HCT116 (cell line): ENCODE data around the gene RMDN3. TPM values are rescaled to one million over a fixed set of nuclear protein-coding genes. Genes with fewer than 3 reads are reported as not detected.
A peak's percentile ranks its signal among the peaks of the same experiment; 100 is the strongest.

ENCODE experiments used
- ATAC-seq: fragments of 200-7000 bp; cut with Tn5 transposase; 2 replicates; pipeline ENCODE4 v1.9.1; 2020; ENCODE audit warnings: mild to moderate bottlenecking, moderate library complexity
- BruUV-seq: library from RNA; stranded (reverse); fragments of 400-500 nt; replicated peaks from 2 replicates; lab custom pipeline; 2021; lab: Mats Ljungman, UMichigan
- CTCF ChIA-PET: fragments of 300-600 bp; sonication (Branson Sonifier 250); formaldehyde crosslinking; loops from one replicate; lab custom pipeline; 2021; ENCODE audit warnings: antibody characterized with exemption; lab: Charles Lee
- POLR2A ChIA-PET: fragments of 300-600, 350-600 bp; sonication (Branson Sonifier 250); formaldehyde crosslinking; loops from one replicate; lab custom pipeline; 2021; ENCODE audit warnings: antibody characterized with exemption; lab: Charles Lee
- RAD21 ChIA-PET, 2 experiments: fragments of 300-600 bp; sonication (Branson Sonifier 250); formaldehyde crosslinking; loops; one replicate each; lab custom pipeline; 2023; ENCODE audit warnings: low total read pairs in 2 of 2; ENCODE audit not compliant: uncharacterized antibody in 2 of 2, unreplicated experiment in 2 of 2, low non-redundant PET in 1 of 2; lab: Charles Lee
- DNase-seq: peaks from one replicate; pipeline ENCODE4 v3.0.0-alpha.2; 2010; ENCODE audit warnings: low read depth, low spot score
- H2AFZ ChIP-seq: fragments of 200-600 bp; shearing (Covaris generic), sonication (generic); 2 replicates; pipeline ENCODE4 v1.6.1; 2017; ENCODE audit warnings: low read depth, mixed run types, mixed read lengths, antibody characterized with exemption, low read length; ENCODE audit not compliant: poor library complexity, severe bottlenecking
- H3K27ac ChIP-seq: 2 replicates; pipeline ENCODE4 v1.5.1; 2012; ENCODE audit warnings: low read depth, low read length
- H3K27me3 ChIP-seq: fragments of 200-600 bp; sonication (generic); 2 replicates; pipeline ENCODE4 v1.6.1; 2016; ENCODE audit warnings: mixed run types, low read length, mixed read lengths; ENCODE audit not compliant: insufficient read depth
- H3K36me3 ChIP-seq, 2 experiments: fragments of 200-500 bp in 1 of 2; fragments of 200-600 bp in 1 of 2; sonication (Bioruptor generic) in 1 of 2; sonication (generic) in 1 of 2; 2 replicates each; pipeline versions ENCODE4 v1.5.1 to v1.6.1; 2014 to 2016; ENCODE audit warnings: low read length in 2 of 2, inconsistent platforms in 1 of 2, mixed read lengths in 1 of 2, mixed run types in 1 of 2; ENCODE audit not compliant: insufficient read depth in 2 of 2, control insufficient read depth in 1 of 2
- H3K4me1 ChIP-seq, 2 experiments: fragments of 200-600 bp in 1 of 2; sonication (generic) in 1 of 2; 2 replicates each; pipeline versions ENCODE4 v1.5.1 to v1.6.1; 2012 to 2017; ENCODE audit warnings: low read length in 2 of 2, inconsistent platforms in 1 of 2, mild to moderate bottlenecking in 1 of 2, mixed read lengths in 1 of 2, mixed run types in 1 of 2, moderate library complexity in 1 of 2; ENCODE audit not compliant: insufficient read depth in 2 of 2, control insufficient read depth in 1 of 2
- H3K4me2 ChIP-seq: fragments of 200-600 bp; sonication (generic); 2 replicates; pipeline ENCODE4 v1.6.1; 2017; ENCODE audit warnings: mixed run types, low read length, mixed read lengths
- H3K4me3 ChIP-seq, 2 experiments: fragments of 200-600 bp in 1 of 2; sonication (generic) in 1 of 2; replicated peaks in 1 of 2; 2 replicates each; pipeline ENCODE4 v1.5.1; 2011 to 2016; ENCODE audit warnings: low read length in 2 of 2, control low read depth in 1 of 2, low read depth in 1 of 2, mild to moderate bottlenecking in 1 of 2, mixed read lengths in 1 of 2, mixed run types in 1 of 2
- H3K79me2 ChIP-seq: fragments of 200-600 bp; sonication (generic); 2 replicates; pipeline ENCODE4 v1.6.1; 2017; ENCODE audit warnings: mild to moderate bottlenecking, mixed run types, low read length, moderate library complexity, mixed read lengths; ENCODE audit not compliant: insufficient read depth
- H3K9ac ChIP-seq: fragments of 200-600 bp; sonication (generic); 2 replicates; pipeline ENCODE4 v1.6.1; 2016; ENCODE audit warnings: low read length, mixed read lengths
- H3K9me2 ChIP-seq: fragments of 200-600 bp; sonication (generic), shearing (Covaris generic); 2 replicates; pipeline ENCODE4 v1.6.1; 2017; ENCODE audit warnings: mixed run types, mild to moderate bottlenecking, moderate library complexity; ENCODE audit not compliant: insufficient read depth
- H3K9me3 ChIP-seq, 2 experiments: fragments of 200-500 bp in 1 of 2; fragments of 200-600 bp in 1 of 2; sonication (Bioruptor generic) in 1 of 2; sonication (generic) in 1 of 2; 2 replicates each; pipeline ENCODE4 v1.6.1; 2014 to 2017; ENCODE audit warnings: low read length in 2 of 2, mixed read lengths in 2 of 2, inconsistent platforms in 1 of 2, low read depth in 1 of 2, mild to moderate bottlenecking in 1 of 2, mixed run types in 1 of 2, moderate library complexity in 1 of 2; ENCODE audit not compliant: control insufficient read depth in 1 of 2, insufficient read depth in 1 of 2
- H4K20me1 ChIP-seq: fragments of 200-600 bp; sonication (generic), shearing (Covaris generic); 2 replicates; pipeline ENCODE4 v1.6.1; 2017; ENCODE audit warnings: mixed run types, mild to moderate bottlenecking, moderate library complexity; ENCODE audit not compliant: insufficient read depth
- CBX3 ChIP-seq: IDR thresholded peaks from 2 replicates; pipeline ENCODE4 v1.6.1; 2012; ENCODE audit warnings: low read depth
- CEBPB ChIP-seq: IDR thresholded peaks from 2 replicates; pipeline ENCODE4 v1.6.1; 2012; ENCODE audit warnings: low read depth
- EGR1 ChIP-seq: IDR thresholded peaks from 2 replicates; pipeline ENCODE4 v1.6.1; 2012; ENCODE audit warnings: low read depth
- ELF1 ChIP-seq: IDR thresholded peaks from 2 replicates; pipeline ENCODE4 v1.6.1; 2012; ENCODE audit warnings: low read depth, borderline replicate concordance
- EZH2 ChIP-seq: fragments of 200-600 bp; sonication (generic); IDR thresholded peaks from 2 replicates; pipeline ENCODE4 v1.6.1; 2017; ENCODE audit warnings: antibody characterized with exemption, mixed run types
- JUND ChIP-seq: IDR thresholded peaks from 2 replicates; pipeline ENCODE4 v1.6.1; 2012
- POLR2A ChIP-seq: IDR thresholded peaks from 2 replicates; pipeline ENCODE4 v1.7.0; 2011; ENCODE audit warnings: borderline replicate concordance; ENCODE audit not compliant: insufficient read depth, insufficient read length; ENCODE audit errors: extremely low read depth
- POLR2AphosphoS5 ChIP-seq: IDR thresholded peaks from 2 replicates; pipeline ENCODE4 v1.6.1; 2011; ENCODE audit warnings: mild to moderate bottlenecking, low read depth, low read length, moderate library complexity
- SP1 ChIP-seq: IDR thresholded peaks from 2 replicates; pipeline ENCODE4 v1.6.1; 2012; ENCODE audit warnings: low read depth
- SRF ChIP-seq: IDR thresholded peaks from 2 replicates; pipeline ENCODE4 v1.6.1; 2012; ENCODE audit warnings: low read depth
- ZBTB33 ChIP-seq: IDR thresholded peaks from 2 replicates; pipeline ENCODE4 v1.6.1; 2011; ENCODE audit warnings: mild to moderate bottlenecking, low read length, moderate library complexity; ENCODE audit not compliant: insufficient replicate concordance; ENCODE audit errors: extremely low read depth
- ZFX ChIP-seq: fragments of 450-650 bp; IDR thresholded peaks from 2 replicates; pipeline ENCODE4 v1.6.1; 2017
- ZNF274 ChIP-seq: fragments of 200-500 bp; sonication (Bioruptor generic); IDR thresholded peaks from 2 replicates; pipeline ENCODE4 v1.6.1; 2014; ENCODE audit warnings: mild to moderate bottlenecking, low read depth, low read length, inconsistent platforms
- intact Hi-C: fragments of 100-400 bp; cut with micrococcal nuclease; formaldehyde crosslinking; loops from 2 replicates; pipeline ENCODE4 v1.10.0; 2022
- total RNA-seq: library from RNA; stranded (reverse); gene quantifications from one replicate; pipeline ENCODE4 v1.2.1, GENCODE V29; 2021; ENCODE audit not compliant: unreplicated experiment

Gene RMDN3
- total RNA-seq, 1 experiment from 2014 or later = 21.5 TPM

- Histone ChIP-seq H3K36me3 (no peaks in the 10 kb centered on the region), H3K79me2 (peaks cover 55% of the 10 kb centered on the region), H2AFZ (no peak overlapping the region), H3K27ac (peak overlapping the region; percentile 79), H3K9me3 (no peaks in the 10 kb centered on the region), H3K4me2 (peak overlapping the region; percentile 66), H3K9me2 (no peaks in the 10 kb centered on the region), H4K20me1 (no peaks in the 10 kb centered on the region), H3K27me3 (no peaks in the 10 kb centered on the region), H3K4me1 (peaks cover 81 to 87% of the 10 kb centered on the region in 2 experiments), H3K4me3 (peak overlapping the region in 1 of 2 experiments; percentile 24; a peak in 2 of 4 replicates), H3K9ac (peak overlapping the region; percentile 38)
- ATAC-seq (peak; percentile 76), DNase-seq (peak; percentile 92)
- ChIA-PET POLR2A (interaction anchor here (0.7 to 2.7 kb wide), 2 partner anchors 14 to 122 kb away, joined by 3 to 9 read pairs; partner anchors contain the start of genes DNAJC17 and ZFYVE19), RAD21 (no interaction called here), CTCF (no interaction called here)
- intact Hi-C loops = no loop called here
- TF ChIP-seq EZH2 = no peak
- no peak for TF ChIP-seq ZNF274
- no peak for TF ChIP-seq ZFX
- TF ChIP-seq POLR2AphosphoS5 = peak; percentile 61
- no TSS peak for BruUV-seq
Measured at GRCh38 chr15:40793216-40793989, 38.3 kb upstream of the RMDN3 start.

- peak overlapping the region; percentile 40 for H3K9ac ChIP-seq
- no peaks in the 10 kb centered on the region for H3K9me3 ChIP-seq
- no TSS peak for BruUV-seq
- H3K27me3 ChIP-seq = no peaks in the 10 kb centered on the region
- no peaks in the 10 kb centered on the region for H3K36me3 ChIP-seq
- ChIA-PET POLR2A (interaction anchor here (2.7 kb wide), 1 partner anchor 15 kb away, joined by 9 read pairs; the partner anchor contains the start of genes DNAJC17 and ZFYVE19), RAD21 (no interaction called here), CTCF (interaction anchor here (1.2 kb wide), 1 partner anchor 114 kb away, joined by 3 read pairs; no protein-coding TSS in a partner anchor)
- intact Hi-C loops = no loop called here
- ATAC-seq (no peak), DNase-seq (no peak)
- TF ChIP-seq SRF (no peak), EZH2 (no peak), SP1 (no peak), CEBPB (no peak), CBX3 (no peak), ZBTB33 (no peak), ELF1 (no peak), ZNF274 (no peak), POLR2A (no peak), EGR1 (no peak), JUND (no peak)
- H2AFZ ChIP-seq = no peak overlapping the region
- no peak overlapping the region for H3K4me3 ChIP-seq
- H3K9me2 ChIP-seq = no peaks in the 10 kb centered on the region
- peak overlapping the region; percentile 66 for H3K4me2 ChIP-seq
- peaks cover 4% of the 10 kb centered on the region; the same call in 1 of the 2 replicates for H4K20me1 ChIP-seq
- H3K4me1 ChIP-seq = peaks cover 83 to 90% of the 10 kb centered on the region in 2 experiments
- H3K27ac ChIP-seq = peak overlapping the region; percentile 79
- H3K79me2 ChIP-seq = peaks cover 48% of the 10 kb centered on the region
Measured at GRCh38 chr15:40792394-40792793, 37.3 kb upstream of the RMDN3 start.
